Gastroesophageal sphincter (tissue), 4 donors: Measurements from ENCODE around the gene XIST. TPM values are rescaled to one million over a fixed set of nuclear protein-coding genes. Genes with fewer than 3 reads are reported as not detected.
"Not testable (repeated sequence)": the region's sequence is repeated elsewhere in the genome, so short reads cannot be mapped to it uniquely, and the experiment has no call there.

Source experiments
- ATAC-seq: fragments of 150-250 bp; one replicate; pipeline ENCODE4 v1.9.1; 2016; ENCODE audit warnings: mild to moderate bottlenecking, moderate library complexity
- H3K27ac ChIP-seq, 4 donors: fragments of 200-600 bp; sonication (generic) in 3 of 4; 1 replicate in 3 of 4; 2 replicates in 1 of 4; pipeline ENCODE4 v1.5.1; 2016 to 2019
- H3K27me3 ChIP-seq: fragments of 200-600 bp; sonication (generic); one replicate; pipeline ENCODE4 v1.5.1; 2019
- H3K36me3 ChIP-seq, 2 donors: fragments of 200-600 bp; sonication (generic); one replicate each; pipeline ENCODE4 v1.5.1; 2019; ENCODE audit warnings: control low read depth in 1 of 2
- H3K4me1 ChIP-seq, 3 donors: fragments of 200-600 bp; sonication (generic); 1 replicate in 2 of 3; 2 replicates in 1 of 3; pipeline ENCODE4 v1.5.1; 2016 to 2019; ENCODE audit warnings: control low read depth in 2 of 3
- H3K4me3 ChIP-seq, 2 donors: fragments of 200-600 bp; sonication (generic); one replicate each; pipeline ENCODE4 v1.5.1; 2019; ENCODE audit warnings: mild to moderate bottlenecking in 1 of 2, moderate library complexity in 1 of 2
- H3K9me3 ChIP-seq, 3 donors: fragments of 200-600 bp; sonication (generic); one replicate each; pipeline ENCODE4 v1.5.1; 2017 to 2019; ENCODE audit warnings: control low read depth in 2 of 3
- EP300 ChIP-seq: sonication (generic); formaldehyde crosslinking; IDR thresholded peaks from one replicate; pipeline ENCODE4 v1.6.1; 2017; ENCODE audit warnings: antibody characterized with exemption, mild to moderate bottlenecking
- POLR2A ChIP-seq, 2 donors: fragments of 450-650 bp; IDR thresholded peaks; one replicate each; pipeline ENCODE4 v1.6.1; 2017; ENCODE audit warnings: antibody characterized with exemption in 2 of 2, mild to moderate bottlenecking in 2 of 2, moderate library complexity in 1 of 2
- POLR2AphosphoS5 ChIP-seq: sonication (generic); formaldehyde crosslinking; IDR thresholded peaks from one replicate; pipeline ENCODE4 v1.6.1; 2017; ENCODE audit warnings: antibody characterized with exemption
- WGBS, 2 donors: methylation state at CpG; one replicate each; pipeline ENCODE4 v1.1.5; 2018; ENCODE audit warnings: low coverage in 1 of 2; 5-methylcytosine and 5-hydroxymethylcytosine counted together
- total RNA-seq, 4 donors: library from RNA; depleted of rRNA; stranded (reverse); fragments of >200 nt; gene quantifications; one replicate each; pipeline ENCODE4 v1.1.0, GENCODE V29; 2016
- TF ChIP-seq, protein P1 (sequence below), 4 experiments: fragments of 200-600 bp in 2 of 4; fragments of 450-650 bp in 2 of 4; sonication (generic) in 1 of 4; IDR thresholded peaks; one replicate each; pipeline ENCODE4 v1.5.1; 2017 to 2019; ENCODE audit warnings: antibody characterized with exemption in 4 of 4, mild to moderate bottlenecking in 2 of 4, moderate library complexity in 2 of 4

XIST gene
- total RNA-seq, 4 donors from 2014 or later = 1.2 to 103 (median 27.4) TPM

- H3K27me3 ChIP-seq = no peaks in the 10 kb centered on the region
- H3K4me1 ChIP-seq = no peaks in the 10 kb centered on the region
- H3K9me3 ChIP-seq = no peaks in the 10 kb centered on the region
- no peaks in the 10 kb centered on the region for H3K36me3 ChIP-seq
- H3K4me3 ChIP-seq = no peak overlapping the region
- 50 to 70% methylated on average over 2 to 5 of the region's 6 CpGs for WGBS, 2 donors
- no peak overlapping the region for H3K27ac ChIP-seq
- no peak for ATAC-seq
- TF ChIP-seq EP300 = no peak
- no peak for TF ChIP-seq POLR2A (IDR thresholded peaks at IDR 0.05)
- TF ChIP-seq, protein P1, sequence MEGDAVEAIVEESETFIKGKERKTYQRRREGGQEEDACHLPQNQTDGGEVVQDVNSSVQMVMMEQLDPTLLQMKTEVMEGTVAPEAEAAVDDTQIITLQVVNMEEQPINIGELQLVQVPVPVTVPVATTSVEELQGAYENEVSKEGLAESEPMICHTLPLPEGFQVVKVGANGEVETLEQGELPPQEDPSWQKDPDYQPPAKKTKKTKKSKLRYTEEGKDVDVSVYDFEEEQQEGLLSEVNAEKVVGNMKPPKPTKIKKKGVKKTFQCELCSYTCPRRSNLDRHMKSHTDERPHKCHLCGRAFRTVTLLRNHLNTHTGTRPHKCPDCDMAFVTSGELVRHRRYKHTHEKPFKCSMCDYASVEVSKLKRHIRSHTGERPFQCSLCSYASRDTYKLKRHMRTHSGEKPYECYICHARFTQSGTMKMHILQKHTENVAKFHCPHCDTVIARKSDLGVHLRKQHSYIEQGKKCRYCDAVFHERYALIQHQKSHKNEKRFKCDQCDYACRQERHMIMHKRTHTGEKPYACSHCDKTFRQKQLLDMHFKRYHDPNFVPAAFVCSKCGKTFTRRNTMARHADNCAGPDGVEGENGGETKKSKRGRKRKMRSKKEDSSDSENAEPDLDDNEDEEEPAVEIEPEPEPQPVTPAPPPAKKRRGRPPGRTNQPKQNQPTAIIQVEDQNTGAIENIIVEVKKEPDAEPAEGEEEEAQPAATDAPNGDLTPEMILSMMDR (IDR thresholded peaks at IDR 0.05) = no peak
- no peak for TF ChIP-seq POLR2AphosphoS5
Observed at GRCh38 chrX:73817393-73818199, 34.9 kb downstream of the XIST start.

- Histone ChIP-seq H3K36me3 (no peaks in the 10 kb centered on the region), H3K27ac (no peak overlapping the region), H3K9me3 (no peaks in the 10 kb centered on the region), H3K4me1 (no peaks in the 10 kb centered on the region), H3K4me3 (no peak overlapping the region), H3K27me3 (no peaks in the 10 kb centered on the region)
- TF ChIP-seq POLR2AphosphoS5 (no peak), POLR2A (IDR thresholded peaks at IDR 0.05) (no peak), EP300 (no peak)
- TF ChIP-seq, protein P1 (IDR thresholded peaks at IDR 0.05) = no peak
- ATAC-seq = no peak
Observed at GRCh38 chrX:73812256-73812655, 40.3 kb downstream of the XIST start.

GRCh38 chrX:73804109-73804508 is 48.4 kb downstream of the XIST start:
- not testable (repeated sequence) for H3K36me3 ChIP-seq, H3K4me1 ChIP-seq, H3K4me3 ChIP-seq, H3K27ac ChIP-seq, ATAC-seq, H3K27me3 ChIP-seq, H3K9me3 ChIP-seq
- 100% methylated on average over 1 of the region's 1 CpG; no CpG with 5 or more reads in 1 of the 2 donors for WGBS, 2 donors

- no peak for ATAC-seq
- no peaks in the 10 kb centered on the region for H3K27me3 ChIP-seq
- 18 to 60% methylated on average over 1 to 3 of the region's 3 CpGs for WGBS, 2 donors
- TF ChIP-seq, protein P1 (IDR thresholded peaks at IDR 0.05) = no peak
- TF ChIP-seq EP300 = no peak
- TF ChIP-seq POLR2AphosphoS5 = no peak
- no peak for TF ChIP-seq POLR2A (IDR thresholded peaks at IDR 0.05)
- H3K9me3 ChIP-seq = no peaks in the 10 kb centered on the region
- no peaks in the 10 kb centered on the region for H3K36me3 ChIP-seq
- no peak overlapping the region for H3K27ac ChIP-seq
- H3K4me3 ChIP-seq = no peak overlapping the region
- no peaks in the 10 kb centered on the region for H3K4me1 ChIP-seq
Observed at GRCh38 chrX:73799888-73800287, 52.6 kb downstream of the XIST start.

- WGBS, 2 donors = 94% methylated on average over 7 of the region's 8 CpGs; no CpG with 5 or more reads in 1 of the 2 donors
- not testable (repeated sequence) for H3K27me3 ChIP-seq
Observed at GRCh38 chrX:73792511-73792910, 60.0 kb downstream of the XIST start.

DNA sequence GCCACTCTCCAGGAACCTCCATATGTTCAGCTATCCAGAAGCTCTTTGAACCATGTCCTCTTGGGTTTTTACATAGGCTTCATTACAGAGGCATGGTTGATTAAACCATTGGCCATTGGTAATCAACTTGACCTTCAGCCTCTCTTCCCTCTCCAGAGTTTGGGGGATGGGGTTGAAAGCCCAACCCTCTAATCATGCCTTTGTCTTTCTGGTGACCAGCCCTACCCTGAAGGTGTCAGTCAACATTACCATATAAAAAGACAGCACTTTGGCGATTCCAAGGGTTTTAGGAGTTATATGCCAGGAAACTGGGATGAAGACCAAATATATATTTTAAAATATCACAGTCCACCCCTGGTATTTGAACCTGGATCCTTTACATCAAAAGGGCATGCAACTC is 67.0 kb downstream of the XIST start:
- H3K27me3 ChIP-seq = no peaks in the 10 kb centered on the region
- 0% methylated on average over 1 of the region's 1 CpG; no CpG with 5 or more reads in 1 of the 2 donors for WGBS, 2 donors
- no peak for TF ChIP-seq EP300
- TF ChIP-seq POLR2A (IDR thresholded peaks at IDR 0.05) = no peak
- TF ChIP-seq POLR2AphosphoS5 = no peak
- TF ChIP-seq, protein P1 (IDR thresholded peaks at IDR 0.05) = no peak
- no peaks in the 10 kb centered on the region for H3K4me1 ChIP-seq
- no peak overlapping the region for H3K27ac ChIP-seq
- H3K4me3 ChIP-seq = no peak overlapping the region
- no peaks in the 10 kb centered on the region for H3K9me3 ChIP-seq
- no peaks in the 10 kb centered on the region for H3K36me3 ChIP-seq
- no peak for ATAC-seq

More at GRCh38 chrX:73792511-73792910, 60.0 kb downstream of the XIST start:
- H3K27ac ChIP-seq, H3K9me3 ChIP-seq, H3K36me3 ChIP-seq, H3K4me1 ChIP-seq, H3K4me3 ChIP-seq, ATAC-seq: not testable (repeated sequence)
